ENCODE results near the gene ZRANB3. TPM values are rescaled to one million over a fixed set of nuclear protein-coding genes. Genes with fewer than 3 reads are reported as not detected.

The ZRANB3 gene
- total RNA-seq, 1 donor from 2014 or later: 8.9 TPM

GRCh38 chr2:135096665-135097446 is 434.2 kb downstream of the ZRANB3 start:
- no peak overlapping the region for H3K9ac ChIP-seq (ENCODE audit: low read length)
- TF ChIP-seq CTCF (IDR thresholded peaks at IDR 0.05; ENCODE audit: insufficient read depth, low read depth, low read length): no peak
- no peak for TF ChIP-seq EZH2 (IDR thresholded peaks at IDR 0.05; ENCODE audit: insufficient read depth, low read length)
- peaks cover 6% of the 10 kb centered on the region for H3K36me3 ChIP-seq (ENCODE audit: insufficient read depth, low read length)
- no peak overlapping the region for H2AFZ ChIP-seq (ENCODE audit: low read depth, low read length)
- Mint-ChIP-seq H3K4me1 (ENCODE audit: low read depth, unreplicated experiment) (no peaks in the 10 kb centered on the region), H3K9me3 (ENCODE audit: unreplicated experiment) (peaks cover under 1% of the 10 kb centered on the region), H3K27me3 (ENCODE audit: low read depth, unreplicated experiment) (no peaks in the 10 kb centered on the region), H3K27ac (ENCODE audit: unreplicated experiment) (no peak overlapping the region), H3K4me3 (ENCODE audit: unreplicated experiment) (no peak overlapping the region), H3K36me3 (ENCODE audit: low read depth, unreplicated experiment) (peaks cover 5% of the 10 kb centered on the region)
- FAIRE-seq (no peak), DNase-seq (ENCODE audit: low read depth) (no peak)
- H3K4me3 ChIP-seq (ENCODE audit: insufficient read depth, low read depth, low read length): no peak overlapping the region
- no peaks in the 10 kb centered on the region for H3K27me3 ChIP-seq (ENCODE audit: insufficient read depth, low read length)
- peaks cover 8% of the 10 kb centered on the region for H4K20me1 ChIP-seq (ENCODE audit: insufficient read depth, low read length)
- no peaks in the 10 kb centered on the region for H3K4me1 ChIP-seq (ENCODE audit: insufficient read depth, low read length)
- H3K9me3 ChIP-seq (ENCODE audit: insufficient read depth, low read depth, low read length): no peaks in the 10 kb centered on the region
- H3K4me2 ChIP-seq (ENCODE audit: low read length): no peak overlapping the region
- H3K27ac ChIP-seq (ENCODE audit: low read depth, low read length): no peak overlapping the region
- peaks cover 16% of the 10 kb centered on the region for H3K79me2 ChIP-seq (ENCODE audit: insufficient read depth, low read length)

DNA sequence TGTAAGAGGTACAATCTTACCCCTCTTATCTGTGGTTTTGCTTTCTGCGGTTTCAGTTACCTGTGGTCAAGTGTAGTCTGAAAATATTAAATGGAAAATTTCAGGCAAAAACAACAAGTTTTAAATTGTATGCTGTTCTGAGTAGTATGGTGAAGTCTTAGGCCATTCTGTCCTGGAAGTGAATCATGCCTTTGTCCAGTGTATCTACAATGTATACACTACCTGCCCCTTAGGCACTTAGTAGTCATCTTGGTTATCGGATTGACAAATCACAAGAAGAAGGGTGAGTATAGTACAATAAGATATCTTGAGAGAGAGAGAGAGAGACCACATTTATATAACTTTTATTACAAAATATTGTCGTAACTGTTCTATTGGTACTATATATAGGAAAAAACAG is 435.4 kb downstream of the ZRANB3 start:
- no peak overlapping the region for H2AFZ ChIP-seq (ENCODE audit: low read depth, low read length)
- H3K4me2 ChIP-seq (ENCODE audit: low read length): no peak overlapping the region
- no peak overlapping the region for H3K27ac Mint-ChIP-seq (ENCODE audit: unreplicated experiment)
- no peak for DNase-seq (ENCODE audit: low read depth)
- H3K4me3 Mint-ChIP-seq (ENCODE audit: unreplicated experiment): no peak overlapping the region
- H3K36me3 ChIP-seq (ENCODE audit: insufficient read depth, low read length): peaks cover 6% of the 10 kb centered on the region
- H4K20me1 ChIP-seq (ENCODE audit: insufficient read depth, low read length): peaks cover 8% of the 10 kb centered on the region
- H3K27me3 ChIP-seq (ENCODE audit: insufficient read depth, low read length): no peaks in the 10 kb centered on the region
- no peaks in the 10 kb centered on the region for H3K27me3 Mint-ChIP-seq (ENCODE audit: low read depth, unreplicated experiment)
- H3K4me1 ChIP-seq (ENCODE audit: insufficient read depth, low read length): no peaks in the 10 kb centered on the region
- FAIRE-seq: no peak
- no peak overlapping the region for H3K9ac ChIP-seq (ENCODE audit: low read length)
- no peaks in the 10 kb centered on the region for H3K4me1 Mint-ChIP-seq (ENCODE audit: low read depth, unreplicated experiment)
- peaks cover 5% of the 10 kb centered on the region for H3K36me3 Mint-ChIP-seq (ENCODE audit: low read depth, unreplicated experiment)
- peaks cover 21% of the 10 kb centered on the region for H3K79me2 ChIP-seq (ENCODE audit: insufficient read depth, low read length)
- H3K9me3 ChIP-seq (ENCODE audit: insufficient read depth, low read depth, low read length): no peaks in the 10 kb centered on the region
- no peak for TF ChIP-seq EZH2 (IDR thresholded peaks at IDR 0.05; ENCODE audit: insufficient read depth, low read length)
- no peak for TF ChIP-seq CTCF (IDR thresholded peaks at IDR 0.05; ENCODE audit: insufficient read depth, low read depth, low read length)
- no peaks in the 10 kb centered on the region for H3K9me3 Mint-ChIP-seq (ENCODE audit: unreplicated experiment)
- no peak overlapping the region for H3K27ac ChIP-seq (ENCODE audit: low read depth, low read length)
- H3K4me3 ChIP-seq (ENCODE audit: insufficient read depth, low read depth, low read length): no peak overlapping the region

DNA sequence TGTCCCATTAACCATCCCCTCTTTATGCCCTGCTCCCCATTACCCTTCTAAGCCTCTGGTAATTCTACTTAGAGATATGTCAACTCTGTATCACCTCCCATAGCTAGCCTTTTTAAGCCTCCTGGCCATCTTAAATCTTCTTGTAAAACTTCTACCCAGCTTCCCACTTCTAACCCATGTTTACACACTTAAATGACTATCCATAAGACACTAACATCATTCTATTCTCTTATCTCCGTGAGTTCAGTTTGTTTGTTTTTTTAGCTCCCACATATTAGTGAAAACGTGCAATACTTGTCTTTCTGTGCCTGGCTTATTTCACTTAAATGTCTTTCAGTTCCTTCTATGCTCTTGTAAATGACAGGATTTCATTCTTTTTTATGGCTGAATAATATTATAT is 436.5 kb downstream of the ZRANB3 start:
- H3K27me3 ChIP-seq (ENCODE audit: insufficient read depth, low read length): no peaks in the 10 kb centered on the region
- no peak overlapping the region for H3K4me2 ChIP-seq (ENCODE audit: low read length)
- no peak overlapping the region for H3K4me3 ChIP-seq (ENCODE audit: insufficient read depth, low read depth, low read length)
- no peaks in the 10 kb centered on the region for H3K4me1 ChIP-seq (ENCODE audit: insufficient read depth, low read length)
- H3K9me3 ChIP-seq (ENCODE audit: insufficient read depth, low read depth, low read length): no peaks in the 10 kb centered on the region
- FAIRE-seq: no peak
- peaks cover 23% of the 10 kb centered on the region for H3K79me2 ChIP-seq (ENCODE audit: insufficient read depth, low read length)
- Mint-ChIP-seq H3K9me3 (ENCODE audit: unreplicated experiment) (no peaks in the 10 kb centered on the region), H3K4me1 (ENCODE audit: low read depth, unreplicated experiment) (no peaks in the 10 kb centered on the region), H3K4me3 (ENCODE audit: unreplicated experiment) (no peak overlapping the region), H3K27me3 (ENCODE audit: low read depth, unreplicated experiment) (no peaks in the 10 kb centered on the region), H3K27ac (ENCODE audit: unreplicated experiment) (no peak overlapping the region), H3K36me3 (ENCODE audit: low read depth, unreplicated experiment) (peaks cover 9% of the 10 kb centered on the region)
- no peak overlapping the region for H3K27ac ChIP-seq (ENCODE audit: low read depth, low read length)
- H2AFZ ChIP-seq (ENCODE audit: low read depth, low read length): no peak overlapping the region
- H4K20me1 ChIP-seq (ENCODE audit: insufficient read depth, low read length): peaks cover 8% of the 10 kb centered on the region
- peaks cover 6% of the 10 kb centered on the region for H3K36me3 ChIP-seq (ENCODE audit: insufficient read depth, low read length)
- no peak for TF ChIP-seq CTCF (IDR thresholded peaks at IDR 0.05; ENCODE audit: insufficient read depth, low read depth, low read length)
- no peak for TF ChIP-seq EZH2 (IDR thresholded peaks at IDR 0.05; ENCODE audit: insufficient read depth, low read length)
- no peak overlapping the region for H3K9ac ChIP-seq (ENCODE audit: low read length)
- no peak for DNase-seq (ENCODE audit: low read depth)
